ENCODE data around the gene GNB1.

GNB1 gene

GRCh38 chr1:1926346-1926811 is 35.5 kb upstream of the GNB1 start:
- ATAC-seq (ENCODE audit: low read depth) (no peak), DNase-seq (ENCODE audit: low spot score) (peak; percentile 60)
- H3K4me1 ChIP-seq (ENCODE audit: insufficient read depth, poor library complexity, severe bottlenecking), result no peaks in the 10 kb centered on the region
- no peak overlapping the region for H3K27ac ChIP-seq (ENCODE audit: poor library complexity, severe bottlenecking)
- no peak overlapping the region for H3K4me3 ChIP-seq (ENCODE audit: severe bottlenecking)
- no peak for TF ChIP-seq CTCF (IDR thresholded peaks at IDR 0.05; ENCODE audit: poor library complexity, severe bottlenecking)
- no peaks in the 10 kb centered on the region for H3K9me3 ChIP-seq (ENCODE audit: severe bottlenecking)
- no peaks in the 10 kb centered on the region for H3K27me3 ChIP-seq (ENCODE audit: insufficient read depth, poor library complexity, severe bottlenecking)
- no peaks in the 10 kb centered on the region for H3K36me3 ChIP-seq (ENCODE audit: low read depth)

GRCh38 chr1:1925437-1926345 is 34.8 kb upstream of the GNB1 start:
- no peak for ATAC-seq (ENCODE audit: low read depth)
- H3K4me1 ChIP-seq (ENCODE audit: insufficient read depth, poor library complexity, severe bottlenecking), result no peaks in the 10 kb centered on the region
- no peak overlapping the region for H3K4me3 ChIP-seq (ENCODE audit: severe bottlenecking)
- DNase-seq (ENCODE audit: low spot score), result peak; percentile 65
- TF ChIP-seq CTCF (IDR thresholded peaks at IDR 0.05; ENCODE audit: poor library complexity, severe bottlenecking), result no peak
- H3K36me3 ChIP-seq (ENCODE audit: low read depth), result no peaks in the 10 kb centered on the region
- H3K27ac ChIP-seq (ENCODE audit: poor library complexity, severe bottlenecking), result no peak overlapping the region
- H3K9me3 ChIP-seq (ENCODE audit: severe bottlenecking), result no peaks in the 10 kb centered on the region
- no peaks in the 10 kb centered on the region for H3K27me3 ChIP-seq (ENCODE audit: insufficient read depth, poor library complexity, severe bottlenecking)

- H3K27me3 ChIP-seq (ENCODE audit: insufficient read depth, poor library complexity, severe bottlenecking), result no peaks in the 10 kb centered on the region
Measured at GRCh38 chr1:1924849-1925248, 34.0 kb upstream of the GNB1 start.

GRCh38 chr1:1924386-1924785 is 33.5 kb upstream of the GNB1 start:
- Histone ChIP-seq H3K36me3 (ENCODE audit: low read depth) (no peaks in the 10 kb centered on the region), H3K4me3 (ENCODE audit: severe bottlenecking) (no peak overlapping the region), H3K27me3 (ENCODE audit: insufficient read depth, poor library complexity, severe bottlenecking) (no peaks in the 10 kb centered on the region), H3K4me1 (ENCODE audit: insufficient read depth, poor library complexity, severe bottlenecking) (no peaks in the 10 kb centered on the region), H3K9me3 (ENCODE audit: severe bottlenecking) (no peaks in the 10 kb centered on the region), H3K27ac (ENCODE audit: poor library complexity, severe bottlenecking) (no peak overlapping the region)
- ATAC-seq (ENCODE audit: low read depth), result no peak
- no peak for DNase-seq (ENCODE audit: low spot score)
- TF ChIP-seq CTCF (IDR thresholded peaks at IDR 0.05; ENCODE audit: poor library complexity, severe bottlenecking), result no peak

More at GRCh38 chr1:1924849-1925248, 34.0 kb upstream of the GNB1 start:
- H3K4me1 ChIP-seq (ENCODE audit: insufficient read depth, poor library complexity, severe bottlenecking), result no peaks in the 10 kb centered on the region
- no peak for TF ChIP-seq CTCF (IDR thresholded peaks at IDR 0.05; ENCODE audit: poor library complexity, severe bottlenecking)
- H3K27ac ChIP-seq (ENCODE audit: poor library complexity, severe bottlenecking), result no peak overlapping the region
- no peak for ATAC-seq (ENCODE audit: low read depth)
- no peak for DNase-seq (ENCODE audit: low spot score)
- H3K9me3 ChIP-seq (ENCODE audit: severe bottlenecking), result no peaks in the 10 kb centered on the region
- no peak overlapping the region for H3K4me3 ChIP-seq (ENCODE audit: severe bottlenecking)
- H3K36me3 ChIP-seq (ENCODE audit: low read depth), result no peaks in the 10 kb centered on the region

All from RWPE2 (cell line).